CD4-positive, alpha-beta T cell treated with Interleukin-6 at 100 ng/mL for 8 hours (primary cell): Measurements from ENCODE around the gene MAMSTR.
"Not testable (repeated sequence)": the region's sequence is repeated elsewhere in the genome, so short reads cannot be mapped to it uniquely, and the experiment has no call there.

Source experiments
- DNase-seq: peaks from one replicate; pipeline ENCODE4 v3.0.0-alpha.2; 2020; ENCODE audit warnings: mixed read lengths, low spot score

MAMSTR gene

GRCh38 chr19:48718711-48719231, 754 bp downstream of the MAMSTR start:
- DNase-seq: no peak

GRCh38 chr19:48718106-48718505, 1.4 kb downstream of the MAMSTR start:
- DNase-seq: not testable (repeated sequence)

- no peak for DNase-seq
Observed at GRCh38 chr19:48716562-48717291, 2.8 kb downstream of the MAMSTR start.

GRCh38 chr19:48715681-48716171, 3.8 kb downstream of the MAMSTR start:
- DNase-seq: no peak

- DNase-seq: no peak
Observed at GRCh38 chr19:48714759-48715675, 4.5 kb downstream of the MAMSTR start.

- peak; percentile 98 for DNase-seq
Observed at GRCh38 chr19:48713864-48714755, 5.4 kb downstream of the MAMSTR start.

- no peak for DNase-seq
Observed at GRCh38 chr19:48713041-48713863, 6.3 kb downstream of the MAMSTR start.

GRCh38 chr19:48711106-48711662, 8.3 kb downstream of the MAMSTR start:
- no peak for DNase-seq

GRCh38 chr19:48708471-48708870, 11.1 kb downstream of the MAMSTR start:
- no peak for DNase-seq

- DNase-seq: no peak
Observed at GRCh38 chr19:48705431-48705830, 14.1 kb downstream of the MAMSTR start.

GRCh38 chr19:48703316-48703715, 16.2 kb downstream of the MAMSTR start:
- no peak for DNase-seq

GRCh38 chr19:48702701-48703100, 16.8 kb downstream of the MAMSTR start:
- no peak for DNase-seq

- no peak for DNase-seq
Observed at GRCh38 chr19:48698046-48698445, 21.5 kb downstream of the MAMSTR start.

- DNase-seq: no peak
Observed at GRCh38 chr19:48696353-48697010, 23.0 kb downstream of the MAMSTR start.

- DNase-seq: no peak
Observed at GRCh38 chr19:48695743-48696352, 23.7 kb downstream of the MAMSTR start, which contains the start of gene FUT2. Gene FUT2, plus strand, starts transcription at chr19:48695971. Its CDS starts 6,986 bp downstream, at chr19:48702957.

GRCh38 chr19:48693629-48694028, 25.9 kb downstream of the MAMSTR start:
- DNase-seq: not testable (repeated sequence)

GRCh38 chr19:48689449-48689848, 30.1 kb downstream of the MAMSTR start:
- no peak for DNase-seq

GRCh38 chr19:48687776-48688175, 31.7 kb downstream of the MAMSTR start:
- no peak for DNase-seq

GRCh38 chr19:48686637-48687036, 32.9 kb downstream of the MAMSTR start:
- not testable (repeated sequence) for DNase-seq
